Measurements from ENCODE around the gene BICDL2. TPM values are rescaled to one million over a fixed set of nuclear protein-coding genes. Genes with fewer than 3 reads are reported as not detected.

Gene BICDL2
- polyA plus RNA-seq, 1 of the 3 experiments (the other 2 are of a cell fraction) = not detected

DNA sequence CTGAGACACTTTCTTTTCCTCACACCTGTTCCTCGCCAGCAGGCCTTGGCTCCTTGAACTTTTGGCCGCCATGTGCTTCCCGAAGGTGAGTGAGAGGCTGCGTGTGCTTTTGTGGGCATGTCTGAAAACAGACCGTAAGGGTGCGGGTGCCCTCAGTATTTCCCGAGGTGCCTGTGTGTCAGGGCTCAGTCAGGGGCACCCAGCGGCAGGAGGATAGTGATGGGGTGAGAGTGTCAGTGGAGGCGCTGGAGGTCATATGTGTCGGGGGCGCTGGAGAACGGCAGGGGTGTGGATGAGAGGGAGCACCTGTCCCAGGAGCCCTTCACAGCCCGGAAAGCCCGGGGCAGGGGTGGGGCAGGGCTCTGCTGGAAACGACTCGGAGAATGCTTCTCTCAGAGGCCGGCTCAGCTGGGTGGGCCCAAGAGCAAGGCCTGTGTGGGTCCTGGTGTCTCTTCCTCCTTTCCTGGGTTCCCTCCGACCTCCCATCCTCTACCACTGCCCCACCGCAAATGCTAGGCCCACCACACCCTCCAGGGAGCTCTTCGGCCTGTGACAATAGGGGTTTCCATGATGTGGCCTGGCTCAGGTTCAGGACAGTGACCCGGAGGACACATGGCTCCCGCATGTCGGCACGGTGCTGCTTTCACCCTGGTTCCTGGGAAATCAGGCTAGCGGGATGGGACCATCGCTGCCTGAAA is 29.1 kb upstream of the BICDL2 start:
- Histone ChIP-seq H2AFZ (ENCODE audit: low read depth) (peak overlapping the region; percentile 80), H3K4me2 (peak overlapping the region; percentile 46; the same call in 1 of the 2 replicates), H3K4me3 (ENCODE audit: low read depth in 2 of 2, low read length in 1 of 2) (peak overlapping the region in 1 of 2 experiments; percentile 50; a peak in 1 of 4 replicates), H3K27ac (ENCODE audit: low read depth in 2 of 2, low read length in 1 of 2) (no peak overlapping the region), H3K4me1 (ENCODE audit: control insufficient read depth in 1 of 2, insufficient read depth in 2 of 2, low read depth in 1 of 2, low read length in 1 of 2) (no peaks in the 10 kb centered on the region; a peak in 1 of 4 replicates), H4K20me1 (ENCODE audit: insufficient read depth) (no peaks in the 10 kb centered on the region), H3K36me3 (replicated peaks in 1 of 2; ENCODE audit: control insufficient read depth in 1 of 2, insufficient read depth in 2 of 2, low read length in 1 of 2) (no peaks in the 10 kb centered on the region), H3F3A (replicated peaks; ENCODE audit: insufficient read depth) (no peaks in the 10 kb centered on the region), H3K9me2 (no peaks in the 10 kb centered on the region), H3K9me3 (no peaks in the 10 kb centered on the region), H3K9ac (peak overlapping the region; percentile 59), H3K27me3 (ENCODE audit: insufficient read depth) (no peaks in the 10 kb centered on the region), H3K79me2 (ENCODE audit: insufficient read depth) (no peaks in the 10 kb centered on the region)
- CTCF ChIA-PET = interaction anchor here (1.0 to 3.9 kb wide), 4 partner anchors 14 to 37 kb away, joined by 3 to 26 read pairs (median 4); no protein-coding TSS in a partner anchor
- WGBS (ENCODE audit: low lambda C conversion rate) = 93% methylated on average over 10 of the region's 26 CpGs
- no peak for DNase-seq
- POLR2A ChIA-PET = no interaction called here
- TF ChIP-seq NRF1 (IDR thresholded peaks at IDR 0.05; ENCODE audit: low read depth, low read length) (no peak), ELF1 (IDR thresholded peaks at IDR 0.05) (no peak), SMC3 (IDR thresholded peaks at IDR 0.05; ENCODE audit: low read depth, low read length) (no peak), MXI1 (IDR thresholded peaks at IDR 0.05; ENCODE audit: low read depth, low read length) (no peak), RCOR1 (IDR thresholded peaks at IDR 0.05; ENCODE audit: low read length) (no peak), TCF12 (IDR thresholded peaks at IDR 0.05) (no peak), TEAD4 (IDR thresholded peaks at IDR 0.05; ENCODE audit: borderline replicate concordance, insufficient read depth) (no peak), RFX5 (IDR thresholded peaks at IDR 0.05; ENCODE audit: low read length) (no peak), MEF2A (IDR thresholded peaks at IDR 0.05; ENCODE audit: borderline replicate concordance, low read depth) (no peak), JUND (IDR thresholded peaks at IDR 0.05) (no peak), RAD21 (IDR thresholded peaks at IDR 0.05; ENCODE audit: low read length) (no peak), CHD2 (IDR thresholded peaks at IDR 0.05; ENCODE audit: low read length, partially characterized antibody) (no peak), FOXJ3 (CRISPR knock-in tag; IDR thresholded peaks at IDR 0.05) (no peak), YY1 (IDR thresholded peaks at IDR 0.05; ENCODE audit: low read depth) (no peak), GABPA (IDR thresholded peaks at IDR 0.05; ENCODE audit: low read depth) (no peak)
- TF ChIP-seq, protein P1, sequence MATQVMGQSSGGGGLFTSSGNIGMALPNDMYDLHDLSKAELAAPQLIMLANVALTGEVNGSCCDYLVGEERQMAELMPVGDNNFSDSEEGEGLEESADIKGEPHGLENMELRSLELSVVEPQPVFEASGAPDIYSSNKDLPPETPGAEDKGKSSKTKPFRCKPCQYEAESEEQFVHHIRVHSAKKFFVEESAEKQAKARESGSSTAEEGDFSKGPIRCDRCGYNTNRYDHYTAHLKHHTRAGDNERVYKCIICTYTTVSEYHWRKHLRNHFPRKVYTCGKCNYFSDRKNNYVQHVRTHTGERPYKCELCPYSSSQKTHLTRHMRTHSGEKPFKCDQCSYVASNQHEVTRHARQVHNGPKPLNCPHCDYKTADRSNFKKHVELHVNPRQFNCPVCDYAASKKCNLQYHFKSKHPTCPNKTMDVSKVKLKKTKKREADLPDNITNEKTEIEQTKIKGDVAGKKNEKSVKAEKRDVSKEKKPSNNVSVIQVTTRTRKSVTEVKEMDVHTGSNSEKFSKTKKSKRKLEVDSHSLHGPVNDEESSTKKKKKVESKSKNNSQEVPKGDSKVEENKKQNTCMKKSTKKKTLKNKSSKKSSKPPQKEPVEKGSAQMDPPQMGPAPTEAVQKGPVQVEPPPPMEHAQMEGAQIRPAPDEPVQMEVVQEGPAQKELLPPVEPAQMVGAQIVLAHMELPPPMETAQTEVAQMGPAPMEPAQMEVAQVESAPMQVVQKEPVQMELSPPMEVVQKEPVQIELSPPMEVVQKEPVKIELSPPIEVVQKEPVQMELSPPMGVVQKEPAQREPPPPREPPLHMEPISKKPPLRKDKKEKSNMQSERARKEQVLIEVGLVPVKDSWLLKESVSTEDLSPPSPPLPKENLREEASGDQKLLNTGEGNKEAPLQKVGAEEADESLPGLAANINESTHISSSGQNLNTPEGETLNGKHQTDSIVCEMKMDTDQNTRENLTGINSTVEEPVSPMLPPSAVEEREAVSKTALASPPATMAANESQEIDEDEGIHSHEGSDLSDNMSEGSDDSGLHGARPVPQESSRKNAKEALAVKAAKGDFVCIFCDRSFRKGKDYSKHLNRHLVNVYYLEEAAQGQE (IDR thresholded peaks at IDR 0.05; ENCODE audit: low read depth, low read length) = no peak
- TF ChIP-seq, protein P2, sequence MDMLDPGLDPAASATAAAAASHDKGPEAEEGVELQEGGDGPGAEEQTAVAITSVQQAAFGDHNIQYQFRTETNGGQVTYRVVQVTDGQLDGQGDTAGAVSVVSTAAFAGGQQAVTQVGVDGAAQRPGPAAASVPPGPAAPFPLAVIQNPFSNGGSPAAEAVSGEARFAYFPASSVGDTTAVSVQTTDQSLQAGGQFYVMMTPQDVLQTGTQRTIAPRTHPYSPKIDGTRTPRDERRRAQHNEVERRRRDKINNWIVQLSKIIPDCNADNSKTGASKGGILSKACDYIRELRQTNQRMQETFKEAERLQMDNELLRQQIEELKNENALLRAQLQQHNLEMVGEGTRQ (IDR thresholded peaks at IDR 0.05; ENCODE audit: borderline replicate concordance, low read depth, low read length) = no peak
- TF ChIP-seq, protein P3, sequence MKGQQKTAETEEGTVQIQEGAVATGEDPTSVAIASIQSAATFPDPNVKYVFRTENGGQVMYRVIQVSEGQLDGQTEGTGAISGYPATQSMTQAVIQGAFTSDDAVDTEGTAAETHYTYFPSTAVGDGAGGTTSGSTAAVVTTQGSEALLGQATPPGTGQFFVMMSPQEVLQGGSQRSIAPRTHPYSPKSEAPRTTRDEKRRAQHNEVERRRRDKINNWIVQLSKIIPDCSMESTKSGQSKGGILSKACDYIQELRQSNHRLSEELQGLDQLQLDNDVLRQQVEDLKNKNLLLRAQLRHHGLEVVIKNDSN (IDR thresholded peaks at IDR 0.05; ENCODE audit: borderline replicate concordance, low read depth) = no peak
- TF ChIP-seq, protein P4, sequence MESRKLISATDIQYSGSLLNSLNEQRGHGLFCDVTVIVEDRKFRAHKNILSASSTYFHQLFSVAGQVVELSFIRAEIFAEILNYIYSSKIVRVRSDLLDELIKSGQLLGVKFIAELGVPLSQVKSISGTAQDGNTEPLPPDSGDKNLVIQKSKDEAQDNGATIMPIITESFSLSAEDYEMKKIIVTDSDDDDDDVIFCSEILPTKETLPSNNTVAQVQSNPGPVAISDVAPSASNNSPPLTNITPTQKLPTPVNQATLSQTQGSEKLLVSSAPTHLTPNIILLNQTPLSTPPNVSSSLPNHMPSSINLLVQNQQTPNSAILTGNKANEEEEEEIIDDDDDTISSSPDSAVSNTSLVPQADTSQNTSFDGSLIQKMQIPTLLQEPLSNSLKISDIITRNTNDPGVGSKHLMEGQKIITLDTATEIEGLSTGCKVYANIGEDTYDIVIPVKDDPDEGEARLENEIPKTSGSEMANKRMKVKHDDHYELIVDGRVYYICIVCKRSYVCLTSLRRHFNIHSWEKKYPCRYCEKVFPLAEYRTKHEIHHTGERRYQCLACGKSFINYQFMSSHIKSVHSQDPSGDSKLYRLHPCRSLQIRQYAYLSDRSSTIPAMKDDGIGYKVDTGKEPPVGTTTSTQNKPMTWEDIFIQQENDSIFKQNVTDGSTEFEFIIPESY (IDR thresholded peaks at IDR 0.05; ENCODE audit: borderline replicate concordance, low read depth) = no peak

Data from SK-N-SH (cell line).